HG03342 (cell line): ENCODE data around the gene GHSR.

Experiments
- ATAC-seq: cut with Tn5 transposase; IDR thresholded peaks from one replicate; pipeline ENCODE4 v1.9.1; 2021; ENCODE audit warnings: mild to moderate bottlenecking, moderate library complexity; ENCODE audit not compliant: unreplicated experiment

Gene GHSR

DNA sequence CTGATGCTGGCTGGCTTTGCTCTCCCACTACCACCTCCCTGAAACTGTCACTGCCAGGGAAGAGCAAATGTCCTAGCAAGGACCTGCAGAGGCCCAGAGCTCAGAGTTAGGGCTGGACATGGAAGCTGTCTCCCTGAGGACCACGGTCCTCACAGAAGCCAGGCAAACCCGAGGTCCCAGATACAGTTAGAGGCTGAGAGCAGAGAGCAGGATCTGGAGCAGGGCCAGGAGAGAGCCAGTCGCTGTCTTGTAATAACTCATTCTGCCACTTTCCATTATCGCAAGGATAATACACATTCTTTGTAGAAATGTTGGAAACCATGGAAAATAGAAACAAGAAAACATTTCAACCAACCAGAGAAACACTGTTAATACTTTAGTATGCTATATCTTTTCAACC is 10.1 kb downstream of the GHSR start:
- ATAC-seq, result no peak

DNA sequence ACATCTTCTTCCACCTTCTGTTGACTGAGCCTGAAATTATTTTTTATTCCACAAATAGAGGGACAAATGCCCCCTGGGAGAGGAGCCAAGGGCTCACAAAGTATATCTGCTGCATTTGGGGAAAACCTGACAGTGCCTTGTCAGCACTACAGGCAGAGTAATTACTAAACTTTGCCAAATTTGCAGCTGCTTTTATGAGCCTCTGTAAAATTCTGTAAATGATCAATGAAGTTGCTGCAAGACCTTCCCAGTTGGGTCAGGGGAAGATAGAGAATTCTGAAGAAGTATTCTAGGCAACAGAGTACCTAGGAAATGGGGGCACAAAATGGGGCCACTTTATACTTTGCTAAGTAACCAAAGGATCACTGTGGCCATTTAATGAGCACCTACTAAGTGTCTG is 10.5 kb downstream of the GHSR start:
- ATAC-seq, result no peak

DNA sequence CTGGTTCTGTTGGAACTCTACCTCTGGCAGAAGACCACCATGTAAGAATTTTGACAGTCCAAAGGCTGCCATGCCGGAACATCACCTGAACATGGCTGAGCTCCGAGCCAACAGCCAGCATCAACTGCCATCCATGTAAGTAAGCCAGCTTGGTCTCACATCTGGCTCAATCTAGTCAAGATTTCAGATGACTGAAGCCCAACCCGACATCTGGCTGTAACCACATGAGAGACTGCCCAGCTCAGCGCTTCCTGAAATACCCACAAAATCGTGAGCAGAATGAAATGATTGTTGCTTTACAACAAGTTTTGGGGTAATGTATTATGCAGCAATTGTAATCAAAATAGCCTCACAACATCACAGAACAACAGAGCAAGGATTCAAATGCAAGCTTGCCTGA is 32.9 kb downstream of the GHSR start:
- ATAC-seq, result no peak

DNA sequence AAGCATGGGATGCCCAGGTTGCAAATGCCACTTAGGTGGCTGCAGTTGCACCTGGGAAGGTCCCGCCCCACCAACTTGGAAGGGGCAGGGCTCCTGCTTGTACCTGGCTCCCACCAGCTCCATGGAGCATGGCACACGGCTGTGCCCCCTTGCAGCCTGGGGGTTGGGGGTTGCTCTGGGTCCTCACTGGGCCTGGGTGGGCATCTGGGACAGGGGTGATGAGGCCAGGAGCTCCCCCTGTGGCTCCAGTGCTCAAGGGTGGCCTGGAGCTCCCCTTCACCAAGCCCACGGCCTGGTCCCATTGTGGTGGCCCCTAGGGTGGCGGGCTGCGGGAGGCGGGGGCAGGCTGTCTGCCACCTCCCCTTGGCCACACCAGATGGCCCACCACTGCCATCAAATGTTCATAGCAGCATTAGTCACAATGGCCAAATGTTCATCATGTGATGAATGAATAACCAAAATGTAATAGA is 36.7 kb downstream of the GHSR start:
- ATAC-seq, result no peak

- no peak for ATAC-seq
Observed at GRCh38 chr3:172410702-172411477, 37.4 kb downstream of the GHSR start.

DNA sequence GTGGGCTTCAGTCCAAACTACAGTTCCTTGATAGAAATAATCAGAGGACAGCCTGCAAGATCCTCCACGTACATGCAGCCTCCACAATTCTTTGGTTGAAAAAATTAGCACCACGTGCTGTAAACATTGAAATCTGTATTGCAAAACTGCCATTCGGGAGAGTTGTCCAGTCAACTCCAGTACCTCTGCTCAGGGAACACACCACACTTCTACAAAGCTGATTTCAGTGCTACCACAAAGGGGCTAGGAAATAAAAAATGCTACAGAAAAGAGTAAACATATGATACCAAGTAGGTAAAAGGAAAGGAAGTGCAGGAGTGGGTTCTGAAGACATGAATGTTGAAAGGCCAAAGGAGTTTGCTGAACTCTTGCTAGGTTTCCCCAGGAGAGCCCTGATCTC is 40.4 kb downstream of the GHSR start:
- ATAC-seq, result no peak

GRCh38 chr3:172405914-172406313 is 42.3 kb downstream of the GHSR start:
- ATAC-seq, result no peak

- no peak for ATAC-seq
Observed at GRCh38 chr3:172404237-172404962, 43.9 kb downstream of the GHSR start.

DNA sequence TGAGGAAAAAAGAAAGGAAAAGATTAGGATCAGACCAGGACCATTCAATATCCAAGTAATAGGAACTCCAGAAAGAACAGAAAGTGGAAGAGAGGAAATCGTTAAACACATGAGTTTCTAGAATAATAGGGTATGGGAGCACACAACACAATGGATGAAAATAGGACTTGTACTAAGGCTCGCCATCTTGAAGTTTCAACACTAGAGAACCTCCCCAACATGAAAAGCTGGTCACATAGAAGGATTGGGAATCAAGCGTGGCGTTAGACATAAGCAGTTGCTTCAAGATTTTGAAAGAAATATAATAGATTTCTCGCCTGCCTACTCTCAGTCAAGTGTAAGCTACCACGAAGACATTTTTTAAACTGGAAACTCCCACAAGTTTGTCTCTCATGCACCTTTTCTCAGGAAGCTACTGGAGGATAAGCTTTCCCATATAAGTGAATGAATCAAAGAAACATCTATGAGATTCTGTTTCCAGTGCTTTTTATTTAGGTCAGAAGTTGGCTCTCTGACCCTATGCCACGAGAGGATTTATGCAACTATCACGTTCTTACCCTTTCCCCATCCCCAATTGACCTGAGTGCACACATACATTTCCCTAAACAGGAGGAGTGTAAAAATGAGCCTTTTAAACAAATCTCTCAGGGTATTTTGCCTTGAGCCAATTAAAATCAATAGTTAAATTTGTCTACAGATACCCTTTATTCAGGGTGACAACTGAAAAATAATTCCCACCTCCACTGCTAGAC is 45.2 kb downstream of the GHSR start:
- no peak for ATAC-seq

GRCh38 chr3:172402090-172402489 is 46.2 kb downstream of the GHSR start:
- ATAC-seq, result no peak

DNA sequence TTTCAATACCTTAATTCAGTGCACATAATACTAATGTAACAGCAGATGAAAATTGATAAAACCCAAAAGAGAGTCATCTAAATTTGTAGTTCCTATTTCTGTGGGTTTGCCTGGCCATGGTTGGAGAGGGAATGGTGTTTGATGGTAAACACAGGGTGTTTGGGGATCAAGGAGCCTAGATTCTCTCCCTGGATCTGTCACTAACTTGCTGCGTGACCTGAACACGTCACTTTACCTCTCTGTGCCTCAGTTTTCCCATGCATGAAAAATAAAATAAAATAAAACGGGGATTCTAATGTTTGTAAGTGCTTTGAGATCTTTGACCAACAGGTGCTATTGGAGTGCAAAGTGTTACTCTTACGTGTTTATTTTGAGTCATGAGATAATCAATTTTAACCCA is 49.8 kb downstream of the GHSR start:
- ATAC-seq, result no peak

GRCh38 chr3:172397716-172398405 is 50.4 kb downstream of the GHSR start:
- no peak for ATAC-seq

- ATAC-seq, result no peak
Observed at GRCh38 chr3:172396400-172396799, 51.9 kb downstream of the GHSR start.

DNA sequence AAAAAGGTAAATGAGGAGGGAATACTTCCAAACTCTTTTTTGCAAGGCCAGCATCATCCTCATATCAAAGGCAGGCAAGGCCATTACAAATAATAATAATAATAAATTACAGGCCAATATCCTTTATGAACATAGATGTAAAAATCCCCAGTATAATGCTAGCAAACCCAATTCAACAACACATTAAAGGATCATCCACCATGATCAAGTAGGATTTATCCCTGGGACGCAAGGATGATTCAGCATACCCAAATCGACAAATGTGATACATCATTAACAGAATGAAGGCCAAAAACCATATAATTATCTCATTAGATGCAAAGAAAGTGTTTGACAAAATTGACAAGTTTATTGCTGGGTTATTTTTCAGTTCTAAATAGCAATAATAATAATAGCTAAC is 53.6 kb downstream of the GHSR start:
- no peak for ATAC-seq
